Effector CD4-positive, alpha-beta T cell (primary cell): Measurements from ENCODE around the gene HIF1AN.
A peak's percentile ranks its signal among the peaks of the same experiment; 100 is the strongest.

Experiments
- DNase-seq: peaks from one replicate; pipeline ENCODE4 v3.0.0-alpha.2; 2020

HIF1AN gene

DNA sequence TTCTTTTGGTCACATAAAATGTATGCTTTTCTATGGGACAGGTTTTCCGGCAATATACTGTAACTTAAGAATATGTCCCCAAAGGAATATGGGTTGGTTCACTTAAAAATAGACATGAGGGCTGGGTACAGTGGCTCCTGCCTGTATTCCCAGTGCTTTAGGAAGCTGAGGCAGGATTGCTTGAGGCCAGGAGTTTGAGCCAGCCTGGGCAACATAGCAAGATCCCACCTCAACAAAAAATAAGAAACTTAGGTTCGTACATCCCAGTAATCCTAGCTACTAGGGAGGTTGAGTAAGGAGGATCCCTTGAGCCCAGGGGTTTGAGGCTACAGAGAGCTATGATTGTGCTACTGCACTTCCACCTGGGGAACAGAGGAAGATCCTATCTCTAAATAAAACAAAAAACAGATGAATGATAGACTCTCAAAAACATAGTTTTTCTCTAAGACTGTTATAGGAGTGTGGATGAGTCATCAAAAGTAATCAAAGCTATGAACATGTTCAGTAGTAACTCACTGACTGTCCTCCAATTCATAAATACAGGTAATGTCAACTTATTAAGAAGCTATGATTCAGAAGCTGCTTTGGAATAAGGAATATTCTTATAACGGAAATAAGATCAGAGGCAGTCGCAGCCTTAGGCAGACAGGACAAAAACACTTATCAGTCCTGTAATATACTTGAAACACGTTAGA is 13.5 kb upstream of the HIF1AN start:
- DNase-seq, result no peak

- DNase-seq, result no peak
Measured at GRCh38 chr10:100522945-100523344, 12.8 kb upstream of the HIF1AN start.

- no peak for DNase-seq
Measured at GRCh38 chr10:100524206-100524605, 11.5 kb upstream of the HIF1AN start.

- no peak for DNase-seq
Measured at GRCh38 chr10:100524638-100525037, 11.1 kb upstream of the HIF1AN start.

- DNase-seq, result peak; percentile 11
Measured at GRCh38 chr10:100528123-100528886, 7.4 kb upstream of the HIF1AN start.

DNA sequence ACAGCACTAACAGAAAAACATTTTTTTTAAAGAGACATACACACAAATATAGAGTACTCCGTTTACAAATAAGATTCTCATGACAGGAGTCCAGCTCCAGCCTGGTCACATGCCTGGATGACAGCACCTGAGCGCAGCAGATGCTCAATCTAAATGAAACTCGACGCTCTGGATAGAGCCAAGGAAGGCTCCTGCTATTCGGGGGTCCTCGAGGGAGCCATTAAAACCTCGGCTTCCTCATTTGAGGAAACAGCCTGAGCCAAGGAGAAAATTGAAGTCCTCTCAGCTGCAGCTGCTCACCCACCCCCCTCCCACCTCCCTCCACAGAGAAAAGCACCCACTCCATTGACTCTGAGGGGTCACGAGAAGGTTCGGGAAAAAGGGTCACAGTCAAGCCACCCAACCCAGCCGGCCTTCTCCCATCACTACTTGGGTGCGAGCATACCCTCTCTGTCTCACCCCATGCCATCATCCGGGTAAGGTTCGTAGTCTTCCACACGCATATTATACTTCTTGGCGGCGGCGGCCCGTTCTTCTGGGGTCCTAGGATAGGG is 6.7 kb upstream of the HIF1AN start:
- DNase-seq, result no peak

- DNase-seq, result peak; percentile 81
Measured at GRCh38 chr10:100529475-100530298, 6.1 kb upstream of the HIF1AN start, which contains the start of gene NDUFB8. Gene NDUFB8 (minus strand): TSS chr10:100529871. CDS start chr10:100529851, 20 bp downstream.

GRCh38 chr10:100531761-100532160 is 4.0 kb upstream of the HIF1AN start:
- no peak for DNase-seq

- no peak for DNase-seq
Measured at GRCh38 chr10:100534726-100535125, 1.0 kb upstream of the HIF1AN start.

DNA sequence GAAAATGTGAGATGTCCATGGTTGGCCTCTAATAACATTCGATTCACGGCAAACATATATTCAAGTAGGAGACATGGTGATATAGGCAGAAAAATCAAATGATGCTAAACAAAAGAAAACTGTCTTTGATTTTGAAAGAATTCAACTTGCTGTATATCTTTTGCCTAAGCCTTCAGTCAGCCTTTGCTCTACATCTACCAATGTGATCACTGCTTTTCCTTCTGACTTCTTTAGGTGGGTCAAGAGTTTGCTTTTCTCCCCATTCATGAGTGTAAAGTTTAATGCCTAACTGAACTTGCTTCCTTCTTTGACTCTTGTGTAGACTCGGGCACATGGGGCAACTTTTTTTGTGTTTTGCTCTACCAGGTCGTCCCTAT is 417 bp upstream of the HIF1AN start:
- no peak for DNase-seq

DNA sequence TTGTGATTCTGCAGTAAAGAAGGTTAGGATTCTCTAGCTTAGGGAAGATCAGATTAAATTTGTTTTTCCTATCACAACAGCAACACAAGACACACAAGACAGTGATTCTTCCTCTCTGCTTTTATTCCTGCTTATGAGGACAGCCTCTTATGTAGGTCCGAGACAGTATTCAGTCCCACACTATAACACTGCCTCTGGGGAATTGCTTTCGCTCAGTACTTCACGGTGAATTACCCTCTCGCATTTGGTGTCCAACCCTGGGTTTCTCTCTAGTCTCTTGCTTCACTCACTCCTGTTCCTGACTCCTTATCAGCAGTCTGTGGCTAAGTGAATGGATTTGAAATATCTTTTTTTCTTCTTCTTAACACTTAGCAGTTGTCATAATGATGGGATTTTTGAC is 1.7 kb downstream of the HIF1AN start:
- DNase-seq, result no peak

GRCh38 chr10:100544950-100545349 is 9.2 kb downstream of the HIF1AN start:
- DNase-seq, result no peak

DNA sequence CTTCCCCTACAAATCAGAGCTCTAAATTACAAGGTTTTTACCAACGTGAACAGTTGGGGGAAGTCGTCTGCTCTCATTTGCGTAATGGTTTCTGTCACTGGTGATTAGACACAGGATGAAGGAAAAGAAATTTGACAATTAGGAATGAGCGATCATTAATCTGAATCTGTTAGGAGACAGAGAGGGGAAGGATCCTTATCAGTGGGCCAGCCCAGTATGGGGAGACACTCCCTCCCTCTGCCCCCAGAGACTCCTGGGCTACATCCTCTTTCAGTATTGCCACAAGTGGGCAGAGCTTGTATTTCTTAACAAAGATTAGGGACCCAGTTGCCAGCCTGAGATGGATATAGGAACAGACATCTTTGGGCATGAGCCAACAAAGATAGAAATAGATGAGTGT is 15.5 kb downstream of the HIF1AN start:
- no peak for DNase-seq

DNA sequence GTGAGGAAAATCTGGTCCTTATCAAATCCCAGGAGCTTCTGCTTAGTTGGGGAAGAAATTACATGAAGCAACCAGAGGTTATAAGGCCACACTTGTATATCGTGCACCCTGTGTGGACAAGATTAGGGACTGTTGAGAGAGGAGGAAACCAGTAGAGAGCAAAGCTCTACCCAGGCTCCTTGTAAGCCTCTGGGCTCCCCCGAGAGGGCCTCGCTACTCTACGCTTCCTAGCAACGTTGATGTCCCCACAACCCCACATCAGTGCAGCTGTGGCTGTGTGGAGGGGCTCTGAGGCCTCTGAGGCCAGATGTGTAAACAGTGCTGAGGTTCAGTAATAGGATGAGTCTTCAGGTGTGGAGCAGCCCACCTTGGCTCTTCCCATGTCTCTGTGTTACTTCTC is 16.0 kb downstream of the HIF1AN start:
- DNase-seq, result no peak

- no peak for DNase-seq
Measured at GRCh38 chr10:100553929-100554328, 18.2 kb downstream of the HIF1AN start.

- DNase-seq, result no peak
Measured at GRCh38 chr10:100554902-100555301, 19.2 kb downstream of the HIF1AN start.

DNA sequence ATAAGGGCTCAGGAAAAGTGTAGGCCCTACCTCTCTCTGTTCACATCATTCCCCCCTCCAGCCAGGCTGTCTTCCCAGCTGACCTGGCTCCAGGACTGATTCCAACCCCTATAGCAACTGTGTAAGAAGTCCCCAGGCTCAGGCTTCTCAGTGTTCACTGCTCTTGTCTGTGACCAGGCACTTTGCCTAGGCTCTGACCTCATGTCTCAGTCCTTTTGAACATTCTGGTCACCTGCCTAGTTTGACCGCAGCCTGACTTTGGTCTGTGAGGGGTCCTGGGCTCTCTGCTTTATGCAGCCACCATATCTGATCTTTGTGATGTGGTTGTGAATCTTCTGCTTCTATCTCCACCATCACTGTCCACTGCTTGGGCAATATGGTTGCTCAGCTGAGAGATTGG is 24.5 kb downstream of the HIF1AN start:
- no peak for DNase-seq

- no peak for DNase-seq
Measured at GRCh38 chr10:100561005-100561404, 25.3 kb downstream of the HIF1AN start.

DNA sequence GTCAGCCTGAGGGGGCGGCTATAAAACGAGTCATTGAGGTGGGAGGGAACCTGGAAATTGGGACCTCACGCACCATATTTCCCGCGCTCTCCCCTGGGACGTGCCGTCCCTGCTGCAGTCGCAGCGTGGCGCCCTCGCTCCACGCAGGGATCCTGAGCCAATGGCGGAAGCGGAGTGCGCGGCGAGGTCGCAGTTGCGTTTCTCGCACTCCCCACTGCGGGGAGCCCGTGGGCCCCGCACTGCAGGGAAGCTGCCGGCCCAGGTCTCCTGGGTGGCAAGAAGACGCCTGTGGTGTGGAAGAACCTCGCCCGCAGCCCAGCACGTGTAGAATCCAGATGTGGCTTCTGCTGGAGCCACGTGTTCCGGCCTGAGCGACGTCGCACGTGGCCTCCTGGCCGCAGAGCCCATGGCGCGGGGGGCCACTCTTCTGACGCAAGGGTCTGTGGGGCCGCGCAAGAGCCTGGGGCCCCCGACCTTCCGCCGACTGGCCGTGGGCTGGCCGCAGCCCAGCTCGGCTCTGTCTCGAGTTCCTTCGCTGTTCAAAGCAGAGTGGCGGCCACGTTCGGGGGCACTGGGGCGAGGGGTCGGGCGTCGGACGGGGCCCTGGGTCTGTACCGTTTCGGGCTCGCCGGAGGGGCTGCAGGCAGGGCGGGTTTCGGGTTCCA is 26.4 kb downstream of the HIF1AN start:
- DNase-seq, result peak; percentile 71

DNA sequence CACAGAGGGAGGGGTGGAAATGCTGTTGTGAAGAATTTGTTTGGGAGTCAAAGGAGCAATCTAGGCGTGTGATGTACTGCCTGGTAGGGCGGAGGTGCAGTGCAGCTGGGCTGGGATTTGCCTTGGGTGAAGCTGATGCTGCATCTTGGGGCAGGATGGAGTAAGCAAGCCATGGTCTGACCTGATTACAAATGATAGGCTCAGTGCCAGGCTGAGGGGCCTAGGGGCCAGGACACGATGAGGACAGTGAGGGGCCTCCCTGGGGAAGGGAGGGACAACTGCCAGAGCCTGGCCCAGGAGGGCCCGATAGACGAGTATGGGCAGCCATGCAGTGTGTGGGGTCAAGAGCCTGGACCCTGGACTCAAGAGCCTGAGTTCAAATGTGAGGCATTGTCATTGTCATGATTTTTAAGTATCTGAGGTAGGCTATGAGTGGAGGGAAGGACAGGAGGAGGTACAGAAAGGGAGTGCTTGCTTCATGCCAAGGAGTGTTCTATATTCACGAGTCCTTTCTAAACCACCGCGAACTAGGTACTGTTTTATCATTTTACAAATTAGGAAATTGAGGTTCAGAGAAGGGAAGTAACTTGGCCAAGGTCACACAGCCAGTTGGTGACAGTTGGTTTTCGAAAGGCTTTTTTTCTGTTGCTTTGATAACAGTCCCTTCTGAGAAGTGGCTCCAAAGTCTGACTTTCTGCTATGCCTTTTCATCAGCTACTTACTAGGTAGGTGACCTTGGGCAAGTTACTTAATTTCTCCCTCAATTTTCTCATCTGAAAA is 29.7 kb downstream of the HIF1AN start:
- DNase-seq, result no peak

DNA sequence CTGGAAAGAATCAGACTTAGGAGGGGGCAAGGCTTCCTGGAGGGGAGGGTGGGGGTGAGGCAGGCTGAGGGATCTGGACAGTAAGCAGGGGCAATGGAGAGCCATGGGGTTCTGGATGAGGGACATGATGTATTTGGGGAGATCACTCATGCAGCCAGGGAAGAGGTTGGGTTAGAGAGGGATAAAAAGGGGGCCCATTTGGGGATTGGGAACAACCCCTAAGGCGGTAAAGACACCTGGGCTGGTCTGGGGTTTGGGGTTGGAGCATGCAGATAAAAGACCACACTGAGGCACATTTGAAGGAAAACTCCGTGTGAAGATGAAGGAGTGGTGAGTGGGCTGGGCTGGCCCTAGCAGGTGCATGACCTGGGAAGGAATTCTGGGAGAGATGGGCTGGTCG is 30.8 kb downstream of the HIF1AN start:
- DNase-seq, result no peak

- DNase-seq, result no peak
Measured at GRCh38 chr10:100567249-100567648, 31.5 kb downstream of the HIF1AN start.
